ENCODE measurements around the gene SLCO3A1.

DNA sequence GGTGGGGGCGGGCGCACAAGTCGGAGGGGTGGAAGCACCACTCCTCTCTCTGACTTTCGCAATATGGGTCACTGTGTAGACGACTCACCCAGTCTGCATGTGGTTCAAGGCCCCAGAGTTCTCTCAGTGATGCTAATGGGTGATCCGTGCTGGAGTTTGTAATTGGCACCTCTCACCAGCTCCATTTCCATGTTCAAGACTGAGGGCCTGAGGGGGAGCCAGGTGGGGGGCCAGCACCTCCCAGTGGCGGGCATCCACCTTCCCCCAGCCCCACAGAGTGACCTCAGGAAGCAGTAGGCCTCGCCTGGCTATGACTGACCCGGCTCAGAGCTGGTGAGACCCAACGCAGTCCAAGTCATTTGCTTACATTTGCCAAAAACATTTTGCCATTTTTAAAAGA is 310.1 kb downstream of the SLCO3A1 start:
- TF ChIP-seq, protein P1, sequence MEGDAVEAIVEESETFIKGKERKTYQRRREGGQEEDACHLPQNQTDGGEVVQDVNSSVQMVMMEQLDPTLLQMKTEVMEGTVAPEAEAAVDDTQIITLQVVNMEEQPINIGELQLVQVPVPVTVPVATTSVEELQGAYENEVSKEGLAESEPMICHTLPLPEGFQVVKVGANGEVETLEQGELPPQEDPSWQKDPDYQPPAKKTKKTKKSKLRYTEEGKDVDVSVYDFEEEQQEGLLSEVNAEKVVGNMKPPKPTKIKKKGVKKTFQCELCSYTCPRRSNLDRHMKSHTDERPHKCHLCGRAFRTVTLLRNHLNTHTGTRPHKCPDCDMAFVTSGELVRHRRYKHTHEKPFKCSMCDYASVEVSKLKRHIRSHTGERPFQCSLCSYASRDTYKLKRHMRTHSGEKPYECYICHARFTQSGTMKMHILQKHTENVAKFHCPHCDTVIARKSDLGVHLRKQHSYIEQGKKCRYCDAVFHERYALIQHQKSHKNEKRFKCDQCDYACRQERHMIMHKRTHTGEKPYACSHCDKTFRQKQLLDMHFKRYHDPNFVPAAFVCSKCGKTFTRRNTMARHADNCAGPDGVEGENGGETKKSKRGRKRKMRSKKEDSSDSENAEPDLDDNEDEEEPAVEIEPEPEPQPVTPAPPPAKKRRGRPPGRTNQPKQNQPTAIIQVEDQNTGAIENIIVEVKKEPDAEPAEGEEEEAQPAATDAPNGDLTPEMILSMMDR (IDR thresholded peaks at IDR 0.05), result no peak
- no peak for TF ChIP-seq POLR2AphosphoS5 (IDR thresholded peaks at IDR 0.05; ENCODE audit: insufficient read depth in 1 of 2, low read depth in 1 of 2)
- TF ChIP-seq POLR2A (IDR thresholded peaks at IDR 0.05), result no peak
